GM12873 (cell line): ENCODE results near the gene FCHSD2.

Experiments used
- TF ChIP-seq, protein P1 (sequence below): IDR thresholded peaks from 2 replicates; pipeline ENCODE4 v1.5.1; 2012; ENCODE audit warnings: low read depth, mild to moderate bottlenecking, moderate library complexity, low read length, control low read depth; ENCODE audit not compliant: insufficient read depth; ENCODE audit errors: missing control alignments

Gene FCHSD2

DNA sequence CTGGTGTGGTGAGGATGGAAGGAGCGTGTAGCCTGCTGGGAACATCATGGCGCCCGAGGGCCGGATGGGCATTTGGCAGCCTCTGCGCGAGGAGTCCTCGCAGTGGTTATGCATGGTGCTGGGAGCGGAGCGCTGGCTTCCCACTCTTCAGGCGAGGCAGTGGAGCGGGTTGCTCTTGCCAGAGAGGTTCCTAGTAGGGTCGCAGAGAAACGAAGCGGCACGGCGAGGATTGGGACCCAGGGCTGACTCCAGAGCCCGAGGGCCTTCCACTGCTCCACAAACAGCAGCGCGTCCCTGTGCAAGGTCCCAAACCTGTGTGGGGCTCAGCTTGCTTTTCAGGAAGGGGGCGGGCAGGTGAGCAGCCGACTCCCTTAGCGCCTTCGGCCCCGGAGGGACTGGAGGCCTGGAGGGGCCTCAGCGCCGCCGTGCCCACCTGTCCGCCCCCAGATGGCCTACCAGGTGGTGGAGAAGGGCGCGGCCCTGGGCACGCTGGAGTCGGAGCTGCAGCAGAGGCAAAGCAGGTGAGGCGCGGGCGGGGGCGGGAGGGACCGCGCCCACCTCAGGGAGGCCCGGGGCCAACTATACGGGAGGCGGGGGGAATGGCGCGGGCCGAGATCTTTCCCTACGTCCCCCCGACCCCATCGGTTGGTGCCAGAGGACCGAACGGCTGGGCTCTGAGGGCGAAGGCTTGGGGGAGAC lies 320.7 kb downstream of the FCHSD2 start:
- TF ChIP-seq, protein P1, sequence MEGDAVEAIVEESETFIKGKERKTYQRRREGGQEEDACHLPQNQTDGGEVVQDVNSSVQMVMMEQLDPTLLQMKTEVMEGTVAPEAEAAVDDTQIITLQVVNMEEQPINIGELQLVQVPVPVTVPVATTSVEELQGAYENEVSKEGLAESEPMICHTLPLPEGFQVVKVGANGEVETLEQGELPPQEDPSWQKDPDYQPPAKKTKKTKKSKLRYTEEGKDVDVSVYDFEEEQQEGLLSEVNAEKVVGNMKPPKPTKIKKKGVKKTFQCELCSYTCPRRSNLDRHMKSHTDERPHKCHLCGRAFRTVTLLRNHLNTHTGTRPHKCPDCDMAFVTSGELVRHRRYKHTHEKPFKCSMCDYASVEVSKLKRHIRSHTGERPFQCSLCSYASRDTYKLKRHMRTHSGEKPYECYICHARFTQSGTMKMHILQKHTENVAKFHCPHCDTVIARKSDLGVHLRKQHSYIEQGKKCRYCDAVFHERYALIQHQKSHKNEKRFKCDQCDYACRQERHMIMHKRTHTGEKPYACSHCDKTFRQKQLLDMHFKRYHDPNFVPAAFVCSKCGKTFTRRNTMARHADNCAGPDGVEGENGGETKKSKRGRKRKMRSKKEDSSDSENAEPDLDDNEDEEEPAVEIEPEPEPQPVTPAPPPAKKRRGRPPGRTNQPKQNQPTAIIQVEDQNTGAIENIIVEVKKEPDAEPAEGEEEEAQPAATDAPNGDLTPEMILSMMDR = no peak

DNA sequence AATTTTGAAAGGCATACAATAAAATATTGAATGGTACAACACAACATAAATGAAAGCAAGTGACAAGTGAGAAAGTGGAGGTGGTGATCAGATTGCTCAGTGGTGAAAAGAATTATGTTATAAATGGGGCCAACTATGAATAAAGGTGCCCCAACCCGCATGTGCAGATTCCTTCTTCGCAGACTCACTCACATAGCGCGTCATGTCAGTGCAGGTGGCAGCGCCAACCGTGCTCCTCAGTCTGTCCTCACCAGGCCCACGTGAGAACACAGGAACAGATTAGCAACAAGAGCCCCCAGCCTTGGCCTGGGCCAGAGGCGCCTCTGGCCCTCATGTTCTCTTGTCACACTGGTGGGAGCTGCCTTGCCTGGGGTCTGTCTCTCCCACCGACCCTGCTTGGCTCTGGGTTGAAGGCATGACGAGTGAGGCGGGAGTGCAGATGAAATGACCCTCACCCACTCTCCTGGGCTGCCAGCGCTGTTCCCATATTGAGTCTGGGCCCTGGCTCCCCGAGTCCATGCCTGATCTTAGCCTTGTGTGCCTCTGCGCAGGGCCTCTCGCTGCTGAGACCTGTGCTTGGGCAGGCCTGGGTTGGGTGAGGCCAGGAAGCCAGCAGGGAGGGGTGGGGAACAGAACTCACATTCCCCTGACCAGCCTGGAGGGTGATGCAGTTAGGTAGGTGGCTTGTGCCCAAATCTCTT lies 321.5 kb downstream of the FCHSD2 start:
- TF ChIP-seq, protein P1 = no peak

DNA sequence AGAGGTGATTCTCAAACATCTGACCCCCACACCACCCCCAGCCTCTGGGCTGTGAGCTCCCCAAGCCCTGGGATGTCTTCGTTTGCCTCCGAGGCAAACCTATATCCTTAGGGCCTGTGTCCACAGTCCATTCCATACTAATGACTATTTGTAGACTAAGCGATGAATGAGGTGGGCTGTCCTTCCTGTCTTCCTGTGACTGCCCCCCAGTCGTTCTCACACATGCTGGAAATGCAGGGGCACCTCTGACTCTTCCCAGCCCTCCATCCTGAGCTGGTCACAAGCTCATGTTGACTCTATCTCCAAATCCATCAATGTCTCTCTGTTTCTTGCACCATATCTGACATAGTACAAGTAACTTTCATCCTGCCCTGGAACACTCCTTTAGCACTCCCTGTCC lies 323.1 kb downstream of the FCHSD2 start:
- TF ChIP-seq, protein P1 = no peak

DNA sequence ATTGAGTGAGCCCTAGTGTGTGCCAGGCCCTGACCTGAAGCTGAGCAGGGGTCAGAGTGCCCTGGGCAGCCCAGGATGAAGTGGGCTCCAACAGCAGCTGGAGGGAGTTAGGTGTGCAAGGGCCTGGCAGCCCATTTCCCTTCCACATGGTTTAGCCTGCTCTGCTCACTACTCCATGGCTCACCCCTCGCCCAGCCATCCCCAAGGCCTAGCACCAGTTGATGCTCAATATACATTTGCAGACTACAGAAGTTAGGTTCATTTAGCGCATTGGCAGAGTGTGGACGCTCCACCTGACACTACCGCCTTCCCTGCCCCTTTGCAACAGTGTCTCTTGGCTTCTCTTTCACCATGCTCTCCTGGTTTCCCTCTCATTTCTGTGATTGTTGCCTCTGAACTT lies 324.2 kb downstream of the FCHSD2 start:
- TF ChIP-seq, protein P1 = no peak

DNA sequence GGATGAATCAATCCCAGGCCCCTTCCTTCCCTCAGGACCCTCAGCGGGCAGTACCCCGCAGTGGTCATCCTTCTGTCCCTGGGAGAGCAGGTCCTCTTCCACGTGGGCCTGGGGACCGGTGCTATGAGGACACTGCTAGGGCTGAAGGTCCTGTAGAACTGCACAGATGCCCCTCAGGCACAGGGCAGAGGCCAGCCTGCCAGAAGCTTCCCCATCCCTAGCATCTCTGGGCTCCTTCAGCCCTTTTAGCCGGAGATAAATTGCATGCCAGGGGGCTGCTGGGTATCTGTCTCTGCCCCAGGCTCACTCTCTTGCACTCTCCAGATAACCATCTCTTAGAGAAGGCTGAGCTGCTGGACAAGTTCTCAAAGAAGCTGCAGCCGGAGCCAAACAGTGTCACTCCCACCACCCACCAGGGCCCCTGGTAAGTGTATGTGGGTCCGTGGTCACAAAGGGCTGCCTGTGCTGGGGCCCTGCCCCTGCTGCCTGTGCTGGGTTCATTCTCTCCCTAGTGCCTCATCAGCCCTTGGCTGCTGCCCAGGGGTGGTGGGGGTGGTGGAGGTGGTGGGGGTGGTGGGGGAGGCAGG lies 325.6 kb downstream of the FCHSD2 start:
- TF ChIP-seq, protein P1 = no peak

DNA sequence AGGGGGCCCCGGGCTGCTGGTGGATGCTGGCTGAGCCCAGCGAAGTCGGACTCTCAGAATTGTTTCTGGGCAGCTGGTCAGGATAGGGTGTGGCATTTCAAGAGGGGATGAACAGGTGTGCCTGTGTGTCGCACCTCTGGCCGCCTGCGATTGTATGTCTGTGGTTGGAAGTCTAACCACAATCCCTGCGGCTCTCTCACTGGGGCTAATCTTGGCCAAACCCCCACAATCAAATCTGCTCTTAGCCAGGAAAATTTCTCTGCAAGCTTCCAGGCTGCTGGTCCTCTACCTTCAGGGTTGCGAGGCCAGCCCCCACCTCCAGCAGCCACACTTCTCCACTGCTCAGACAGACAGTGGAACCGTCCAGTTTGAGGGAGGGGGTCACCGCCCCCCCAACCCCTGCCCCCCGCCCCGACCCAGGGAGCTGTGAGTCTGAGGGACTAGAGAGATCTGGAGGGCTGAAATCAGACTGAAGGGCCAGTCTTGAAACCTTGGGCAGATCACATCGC lies 327.0 kb downstream of the FCHSD2 start:
- TF ChIP-seq, protein P1 = no peak
